Mesenchymal stem cell (in vitro differentiated cells and primary cell): ENCODE data around the gene SIGLEC11.

Experiments
- DNase-seq: peaks from one replicate; pipeline ENCODE4 v3.0.0-alpha.2; 2013
- H2AFZ ChIP-seq: one replicate; pipeline ENCODE4 v1.6.1; 2013; ENCODE audit warnings: low read depth, mild to moderate bottlenecking, control low read depth, inconsistent platforms, low read length, moderate library complexity
- H2AK5ac ChIP-seq: 2 replicates; pipeline ENCODE4 v1.6.1; 2013; ENCODE audit warnings: low read length, moderate library complexity, mild to moderate bottlenecking, inconsistent platforms; ENCODE audit not compliant: severe bottlenecking
- H2BK120ac ChIP-seq: one replicate; pipeline ENCODE4 v1.6.1; 2013; ENCODE audit warnings: low read depth, mild to moderate bottlenecking, inconsistent platforms, low read length, moderate library complexity
- H2BK12ac ChIP-seq, 2 experiments: one replicate each; pipeline ENCODE4 v1.6.1; 2013; ENCODE audit warnings: inconsistent platforms in 2 of 2, low read length in 2 of 2, mild to moderate bottlenecking in 2 of 2, moderate library complexity in 2 of 2, control low read depth in 1 of 2
- H2BK15ac ChIP-seq: one replicate; pipeline ENCODE4 v1.6.1; 2013; ENCODE audit warnings: mild to moderate bottlenecking, low read depth, inconsistent platforms; ENCODE audit not compliant: poor library complexity, severe bottlenecking
- H2BK5ac ChIP-seq: 2 replicates; pipeline ENCODE4 v1.6.1; 2013; ENCODE audit warnings: low read depth, mild to moderate bottlenecking, low read length, control low read depth, inconsistent platforms; ENCODE audit not compliant: poor library complexity, severe bottlenecking
- H3K14ac ChIP-seq, 2 experiments: one replicate each; pipeline ENCODE4 v1.6.1; 2013; ENCODE audit warnings: inconsistent platforms in 2 of 2, low read length in 2 of 2, control low read depth in 1 of 2, mild to moderate bottlenecking in 1 of 2, moderate library complexity in 1 of 2
- H3K18ac ChIP-seq, 2 experiments: one replicate each; pipeline ENCODE4 v1.6.1; 2013; ENCODE audit warnings: inconsistent platforms in 2 of 2, low read length in 2 of 2, control low read depth in 1 of 2, low read depth in 1 of 2, mild to moderate bottlenecking in 1 of 2
- H3K23ac ChIP-seq, 2 experiments: one replicate each; pipeline ENCODE4 v1.6.1; 2013; ENCODE audit warnings: inconsistent platforms in 2 of 2, low read length in 2 of 2, mild to moderate bottlenecking in 2 of 2, moderate library complexity in 2 of 2, control low read depth in 1 of 2
- H3K27ac ChIP-seq: 2 replicates; pipeline ENCODE4 v1.5.1; 2013; ENCODE audit warnings: mild to moderate bottlenecking, moderate library complexity, low read length, control low read depth, inconsistent platforms; ENCODE audit not compliant: poor library complexity, severe bottlenecking
- H3K27me3 ChIP-seq, 2 experiments: 2 replicates each; pipeline versions ENCODE4 v1.6.1 to v1.7.0; 2013; ENCODE audit warnings: low read length in 2 of 2, mild to moderate bottlenecking in 2 of 2, moderate library complexity in 2 of 2, control low read depth in 1 of 2, inconsistent platforms in 1 of 2; ENCODE audit not compliant: control insufficient read depth in 1 of 2, insufficient read depth in 1 of 2
- H3K36me3 ChIP-seq, 2 experiments: 2 replicates each; pipeline versions ENCODE4 v1.6.1 to v1.7.0; 2013; ENCODE audit warnings: low read length in 2 of 2, control low read depth in 1 of 2, inconsistent platforms in 1 of 2, low read depth in 1 of 2, mild to moderate bottlenecking in 1 of 2; ENCODE audit not compliant: insufficient read depth in 2 of 2, control insufficient read depth in 1 of 2
- H3K4ac ChIP-seq, 2 experiments: one replicate each; pipeline ENCODE4 v1.6.1; 2013; ENCODE audit warnings: inconsistent platforms in 2 of 2, low read length in 2 of 2, mild to moderate bottlenecking in 2 of 2, moderate library complexity in 2 of 2, control low read depth in 1 of 2, low read depth in 1 of 2
- H3K4me1 ChIP-seq: 2 replicates; pipeline ENCODE4 v1.6.1; 2013; ENCODE audit warnings: low read depth, low read length, control low read depth; ENCODE audit not compliant: control insufficient read depth, insufficient read depth
- H3K4me2 ChIP-seq: 2 replicates; pipeline ENCODE4 v1.6.1; 2013; ENCODE audit warnings: low read length, mild to moderate bottlenecking, inconsistent platforms; ENCODE audit not compliant: poor library complexity, severe bottlenecking
- H3K4me3 ChIP-seq, 2 experiments: 2 replicates each; pipeline versions ENCODE4 v1.5.1 to v1.7.0; 2013; ENCODE audit warnings: low read length in 2 of 2, mild to moderate bottlenecking in 2 of 2, control low read depth in 1 of 2, low read depth in 1 of 2; ENCODE audit not compliant: insufficient read depth in 1 of 2
- H3K79me1 ChIP-seq: replicated peaks from 2 replicates; pipeline ENCODE4 v1.6.1; 2013; ENCODE audit warnings: mild to moderate bottlenecking, control low read depth, low read length, inconsistent platforms; ENCODE audit not compliant: poor library complexity, severe bottlenecking
- H3K9ac ChIP-seq: 2 replicates; pipeline ENCODE4 v1.7.0; 2013; ENCODE audit warnings: mild to moderate bottlenecking, low read length, moderate library complexity
- H3K9me3 ChIP-seq: 2 replicates; pipeline ENCODE4 v1.7.0; 2013; ENCODE audit warnings: mild to moderate bottlenecking, low read length; ENCODE audit not compliant: control insufficient read depth
- H4K8ac ChIP-seq: one replicate; pipeline ENCODE4 v1.6.1; 2013; ENCODE audit warnings: inconsistent platforms, mild to moderate bottlenecking, low read length, moderate library complexity
- H4K91ac ChIP-seq: one replicate; pipeline ENCODE4 v1.6.1; 2013; ENCODE audit warnings: mild to moderate bottlenecking, low read length, inconsistent platforms
- WGBS: methylation state at CpG from one replicate; pipeline ENCODE4 v1.1.7; 2013; ENCODE audit warnings: mixed read lengths; 5-methylcytosine and 5-hydroxymethylcytosine counted together

SIGLEC11 gene

DNA sequence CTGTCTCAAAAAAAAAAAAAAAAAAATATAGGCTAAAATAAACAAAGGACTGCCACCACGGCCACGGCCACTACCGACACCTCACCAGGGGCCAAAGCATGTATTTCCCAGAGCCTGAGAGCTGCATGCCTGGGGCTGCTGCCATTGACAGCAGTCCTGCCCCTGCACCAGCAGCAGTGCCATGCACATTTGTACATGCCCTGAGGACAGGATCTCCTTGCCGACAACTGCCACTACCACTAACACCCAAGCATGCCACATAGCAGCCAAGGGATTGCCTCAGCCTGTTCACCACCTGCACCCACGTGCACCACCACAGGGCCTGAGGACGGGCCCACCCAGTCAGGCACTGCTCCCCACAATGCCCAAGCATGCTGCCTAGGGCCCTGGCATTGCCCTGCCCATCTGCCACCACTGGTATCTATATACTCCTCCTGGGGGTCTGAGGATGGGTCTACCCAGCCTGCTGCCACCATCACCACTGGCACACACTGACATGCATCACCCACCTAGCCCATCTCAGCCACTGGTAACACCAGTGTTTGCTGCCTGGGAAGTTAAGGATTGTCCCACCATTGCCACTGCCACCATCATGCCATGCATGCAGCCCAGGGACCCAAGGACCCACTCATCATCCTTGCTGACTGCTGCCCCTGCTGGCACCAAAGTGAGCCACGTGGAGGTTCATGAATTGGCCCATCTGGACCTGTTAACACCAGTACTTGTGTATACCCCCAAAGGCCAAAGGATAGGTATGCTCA is 21.1 kb downstream of the SIGLEC11 start:
- H4K8ac ChIP-seq = no peak overlapping the region
- DNase-seq = no peak
- H3K36me3 ChIP-seq = no peaks in the 10 kb centered on the region
- no peak overlapping the region for H3K9ac ChIP-seq
- H3K4ac ChIP-seq = no peak overlapping the region
- H4K91ac ChIP-seq = no peak overlapping the region
- H2BK12ac ChIP-seq = no peak overlapping the region
- peaks cover 0 to 49% of the 10 kb centered on the region in 2 experiments for H3K27me3 ChIP-seq
- no peaks in the 10 kb centered on the region for H3K9me3 ChIP-seq
- H3K27ac ChIP-seq = no peak overlapping the region
- H3K18ac ChIP-seq = no peak overlapping the region
- no peak overlapping the region for H2BK5ac ChIP-seq
- no peak overlapping the region for H2BK15ac ChIP-seq
- H2AFZ ChIP-seq = no peak overlapping the region
- H2BK120ac ChIP-seq = no peak overlapping the region
- H3K79me1 ChIP-seq = no peaks in the 10 kb centered on the region
- 70% methylated on average over 7 of the region's 7 CpGs for WGBS
- peak overlapping the region in 1 of 2 experiments; percentile 66 for H3K14ac ChIP-seq
- H3K4me1 ChIP-seq = peaks cover 6% of the 10 kb centered on the region
- no peak overlapping the region for H2AK5ac ChIP-seq
- H3K23ac ChIP-seq = no peak overlapping the region
- H3K4me3 ChIP-seq = no peak overlapping the region
- no peak overlapping the region for H3K4me2 ChIP-seq

DNA sequence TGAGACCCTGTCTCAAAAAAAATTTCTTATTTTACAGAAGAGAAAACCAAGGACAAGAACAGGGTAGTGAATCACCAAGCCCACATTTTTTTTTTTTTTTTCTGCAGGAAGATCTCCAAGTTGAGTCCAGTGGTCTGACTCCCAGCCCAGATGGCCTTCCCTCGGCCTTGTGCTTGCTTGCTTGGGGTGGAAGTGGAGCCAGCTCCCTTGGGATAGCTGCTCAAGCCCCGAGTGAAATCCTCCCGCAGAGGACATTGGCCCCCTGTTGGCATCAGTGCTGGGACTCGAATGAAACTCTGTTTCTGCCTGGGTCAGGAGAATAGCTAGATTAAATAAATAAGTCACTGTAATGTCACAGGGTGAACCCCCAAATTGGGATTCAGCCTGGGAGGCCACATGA is 22.3 kb downstream of the SIGLEC11 start:
- H4K8ac ChIP-seq = no peak overlapping the region
- H3K9me3 ChIP-seq = no peaks in the 10 kb centered on the region
- no peak overlapping the region for H2BK120ac ChIP-seq
- no peak overlapping the region for H3K27ac ChIP-seq
- H2BK12ac ChIP-seq = no peak overlapping the region
- peaks cover 0 to 3% of the 10 kb centered on the region in 2 experiments for H3K36me3 ChIP-seq
- H2AFZ ChIP-seq = no peak overlapping the region
- no peak overlapping the region for H2BK5ac ChIP-seq
- no peak for DNase-seq
- no peak overlapping the region for H2BK15ac ChIP-seq
- H3K4ac ChIP-seq = no peak overlapping the region
- H3K79me1 ChIP-seq = peaks cover under 1% of the 10 kb centered on the region
- no peak overlapping the region for H3K23ac ChIP-seq
- H3K4me3 ChIP-seq = no peak overlapping the region
- WGBS = 87% methylated on average over 4 of the region's 4 CpGs
- H3K14ac ChIP-seq = no peak overlapping the region
- no peak overlapping the region for H4K91ac ChIP-seq
- H3K4me1 ChIP-seq = peaks cover 6% of the 10 kb centered on the region
- H3K9ac ChIP-seq = no peak overlapping the region
- H3K4me2 ChIP-seq = no peak overlapping the region
- no peak overlapping the region for H3K18ac ChIP-seq
- H2AK5ac ChIP-seq = no peak overlapping the region
- H3K27me3 ChIP-seq = peaks cover 0 to 40% of the 10 kb centered on the region in 2 experiments

DNA sequence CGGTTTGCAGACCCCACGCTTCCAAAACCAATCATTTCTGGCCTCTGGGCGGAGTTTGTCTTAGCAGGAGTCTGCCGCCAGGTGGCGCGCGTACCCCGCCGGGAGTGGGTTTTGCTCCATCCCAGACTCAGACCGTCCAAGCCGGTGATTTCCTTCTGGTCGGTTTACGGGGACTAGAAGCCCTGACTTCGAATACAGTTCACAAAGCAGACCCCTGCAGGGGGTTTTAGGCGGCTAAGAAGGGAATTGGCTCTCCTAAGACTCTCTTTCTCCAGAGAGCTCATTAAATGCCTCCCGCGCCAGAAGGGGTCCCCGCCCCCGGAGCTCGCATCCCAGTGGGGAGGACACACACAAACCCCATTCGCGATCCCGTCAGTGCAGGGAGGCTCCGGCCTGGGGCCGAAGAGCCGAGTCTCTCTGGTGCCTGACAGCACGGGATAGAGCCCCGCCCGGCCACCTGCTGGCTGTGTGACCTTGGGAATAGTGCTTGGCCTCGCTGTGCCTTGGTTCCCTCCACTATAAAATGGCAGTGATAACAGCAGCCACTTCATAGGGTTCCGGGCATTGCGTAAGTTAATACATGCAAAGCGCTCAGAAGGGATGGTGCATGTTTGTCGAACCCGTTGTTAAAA is 23.1 kb downstream of the SIGLEC11 start:
- H2AFZ ChIP-seq = peak overlapping the region; percentile 61
- H3K4me3 ChIP-seq = peak overlapping the region in 1 of 2 experiments; percentile 67
- peak overlapping the region; percentile 65 for H3K9ac ChIP-seq
- no peak overlapping the region for H4K8ac ChIP-seq
- no peak overlapping the region for H3K27ac ChIP-seq
- peaks cover 5% of the 10 kb centered on the region for H3K79me1 ChIP-seq
- peaks cover 8% of the 10 kb centered on the region for H3K4me1 ChIP-seq
- no peak overlapping the region for H3K18ac ChIP-seq
- H2BK15ac ChIP-seq = no peak overlapping the region
- H3K27me3 ChIP-seq = peaks cover 0 to 32% of the 10 kb centered on the region in 2 experiments
- no peak overlapping the region for H2BK120ac ChIP-seq
- WGBS = 26% methylated on average over 35 of the region's 35 CpGs
- DNase-seq = peak; percentile 66
- no peak overlapping the region for H3K14ac ChIP-seq
- no peaks in the 10 kb centered on the region for H3K9me3 ChIP-seq
- H3K23ac ChIP-seq = peak overlapping the region in 1 of 2 experiments; percentile 23
- H3K36me3 ChIP-seq = peaks cover 7 to 10% of the 10 kb centered on the region in 2 experiments
- H3K4me2 ChIP-seq = peak overlapping the region; percentile 69
- H2AK5ac ChIP-seq = no peak overlapping the region
- H2BK12ac ChIP-seq = no peak overlapping the region
- no peak overlapping the region for H2BK5ac ChIP-seq
- no peak overlapping the region for H4K91ac ChIP-seq
- no peak overlapping the region for H3K4ac ChIP-seq

DNA sequence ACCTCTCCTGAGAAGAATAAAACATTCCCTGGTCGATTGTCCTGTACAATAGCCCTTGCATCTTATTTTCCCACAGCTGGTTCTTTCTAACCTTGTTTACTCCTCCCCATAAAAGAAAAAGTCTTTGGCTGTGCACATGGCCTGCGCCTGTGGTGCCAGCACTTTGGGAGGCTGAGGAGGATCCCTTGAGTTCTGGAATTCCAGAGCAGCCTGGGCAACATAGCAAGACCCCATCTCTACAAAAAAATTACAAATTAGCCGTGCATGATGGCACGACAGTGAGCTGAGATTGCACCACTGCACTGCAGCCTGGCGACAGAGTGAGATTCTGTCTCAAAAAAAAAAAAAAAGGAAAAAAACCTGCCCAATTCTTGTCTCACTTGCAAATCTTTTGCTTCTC is 24.4 kb downstream of the SIGLEC11 start:
- no peak overlapping the region for H2BK5ac ChIP-seq
- H2BK120ac ChIP-seq = no peak overlapping the region
- no peak overlapping the region for H3K9ac ChIP-seq
- no peaks in the 10 kb centered on the region for H3K9me3 ChIP-seq
- H2BK15ac ChIP-seq = no peak overlapping the region
- H3K23ac ChIP-seq = no peak overlapping the region
- H3K4me1 ChIP-seq = peaks cover 8% of the 10 kb centered on the region
- H3K27ac ChIP-seq = no peak overlapping the region
- no peak overlapping the region for H3K14ac ChIP-seq
- DNase-seq = no peak
- peaks cover 0 to 23% of the 10 kb centered on the region in 2 experiments for H3K27me3 ChIP-seq
- no peak overlapping the region for H3K4ac ChIP-seq
- H2AK5ac ChIP-seq = no peak overlapping the region
- no peak overlapping the region for H4K8ac ChIP-seq
- 77% methylated on average over 5 of the region's 5 CpGs for WGBS
- H3K4me3 ChIP-seq = no peak overlapping the region
- no peak overlapping the region for H2BK12ac ChIP-seq
- H3K36me3 ChIP-seq = peaks cover 15% of the 10 kb centered on the region in 2 experiments
- H3K79me1 ChIP-seq = peaks cover 11% of the 10 kb centered on the region
- H3K4me2 ChIP-seq = no peak overlapping the region
- H3K18ac ChIP-seq = no peak overlapping the region
- no peak overlapping the region for H2AFZ ChIP-seq
- H4K91ac ChIP-seq = no peak overlapping the region
